ENCODE data around the gene ACOT9. TPM values are rescaled to one million over a fixed set of nuclear protein-coding genes. Genes with fewer than 3 reads are reported as not detected.
"Not testable (repeated sequence)": the region's sequence is repeated elsewhere in the genome, so short reads cannot be mapped to it uniquely, and the experiment has no call there.

Gene ACOT9
- polyA plus RNA-seq, 1 donor = 26.3 TPM

DNA sequence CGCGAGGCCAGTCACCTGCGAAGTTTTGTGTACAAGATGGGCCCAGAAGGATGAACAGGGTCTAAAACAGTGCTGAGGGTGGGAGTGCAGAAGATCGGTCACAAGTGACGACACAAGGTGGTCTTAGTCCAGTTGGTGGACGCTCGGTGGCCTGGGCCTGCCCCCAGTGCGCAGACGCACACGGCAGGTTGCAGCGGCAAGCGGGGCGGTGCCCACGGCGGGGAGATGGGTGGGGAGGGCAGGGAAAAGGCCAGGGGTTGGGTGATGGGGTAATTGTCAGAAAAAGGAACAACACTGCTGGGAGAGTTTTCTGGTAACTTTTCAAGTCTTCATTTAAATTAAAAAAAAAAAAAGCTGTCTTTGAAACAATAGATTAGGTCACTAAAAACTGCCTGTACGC, 76.8 kb downstream of the ACOT9 start:
- H3K4me3 ChIP-seq (ENCODE audit: low read length) = no peak overlapping the region
- no peaks in the 10 kb centered on the region for H3K9me3 ChIP-seq (ENCODE audit: control insufficient read depth, low read depth, low read length)
- no peak for DNase-seq
- WGBS (ENCODE audit: insufficient coverage, low lambda C conversion rate) = no CpG with 5 or more reads among the region's 16 CpGs
- no peaks in the 10 kb centered on the region for H3K27me3 ChIP-seq (ENCODE audit: control insufficient read depth, insufficient read depth, low read length)
- no peak overlapping the region for H3K27ac ChIP-seq (ENCODE audit: low read length)
- H3K36me3 ChIP-seq (ENCODE audit: control insufficient read depth, insufficient read depth, low read length) = no peaks in the 10 kb centered on the region
- H3K4me1 ChIP-seq (ENCODE audit: control insufficient read depth, insufficient read depth, low read length) = no peaks in the 10 kb centered on the region

DNA sequence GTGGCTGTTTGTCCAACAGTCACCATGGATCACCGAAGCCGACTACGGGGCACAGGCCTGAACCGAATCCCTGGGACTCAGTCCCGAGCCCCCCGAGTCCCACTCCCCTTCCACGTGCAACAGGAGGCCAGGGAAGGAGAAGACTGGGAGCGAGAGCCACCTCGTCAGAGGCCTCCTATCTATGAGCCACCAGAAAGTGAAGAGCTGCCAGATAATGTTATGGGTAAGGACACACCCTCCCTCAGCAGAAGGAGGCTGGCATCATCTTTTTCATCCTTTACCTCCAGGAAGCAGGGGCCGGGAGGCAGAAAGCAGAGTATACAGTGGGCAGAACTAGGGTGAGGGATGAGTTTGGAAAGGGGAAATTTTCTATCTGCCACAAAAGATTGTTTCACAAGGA, 78.6 kb downstream of the ACOT9 start:
- H3K36me3 ChIP-seq (ENCODE audit: control insufficient read depth, insufficient read depth, low read length) = no peaks in the 10 kb centered on the region
- H3K27ac ChIP-seq (ENCODE audit: low read length) = no peak overlapping the region
- WGBS (ENCODE audit: insufficient coverage, low lambda C conversion rate) = no CpG with 5 or more reads among the region's 10 CpGs
- no peak for DNase-seq
- H3K9me3 ChIP-seq (ENCODE audit: control insufficient read depth, low read depth, low read length) = no peaks in the 10 kb centered on the region
- no peak overlapping the region for H3K4me3 ChIP-seq (ENCODE audit: low read length)
- no peaks in the 10 kb centered on the region for H3K4me1 ChIP-seq (ENCODE audit: control insufficient read depth, insufficient read depth, low read length)
- H3K27me3 ChIP-seq (ENCODE audit: control insufficient read depth, insufficient read depth, low read length) = no peaks in the 10 kb centered on the region

DNA sequence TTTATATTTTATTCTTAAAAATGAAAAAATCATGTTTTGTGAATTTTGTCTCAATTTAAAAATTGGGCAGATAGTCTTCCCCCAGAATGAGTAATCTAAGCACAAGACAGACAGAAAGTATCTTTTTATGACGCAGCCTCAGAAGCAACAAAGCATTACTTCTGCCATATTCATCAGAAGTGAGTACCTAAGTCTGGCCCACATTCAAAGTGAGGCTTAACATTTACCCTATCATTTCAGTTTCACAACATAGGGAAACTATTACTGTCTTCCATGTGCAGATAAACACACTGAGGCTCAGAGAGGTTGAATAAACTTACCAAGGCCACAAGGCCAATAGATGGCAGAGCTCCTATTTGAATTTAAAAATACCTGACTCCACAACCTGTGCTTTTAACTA, 80.2 kb downstream of the ACOT9 start:
- no peaks in the 10 kb centered on the region for H3K9me3 ChIP-seq (ENCODE audit: control insufficient read depth, low read depth, low read length)
- H3K27ac ChIP-seq (ENCODE audit: low read length) = no peak overlapping the region
- no peaks in the 10 kb centered on the region for H3K36me3 ChIP-seq (ENCODE audit: control insufficient read depth, insufficient read depth, low read length)
- DNase-seq = no peak
- no peaks in the 10 kb centered on the region for H3K4me1 ChIP-seq (ENCODE audit: control insufficient read depth, insufficient read depth, low read length)
- no peak overlapping the region for H3K4me3 ChIP-seq (ENCODE audit: low read length)
- no CpG with 5 or more reads among the region's 1 CpG for WGBS (ENCODE audit: insufficient coverage, low lambda C conversion rate)
- H3K27me3 ChIP-seq (ENCODE audit: control insufficient read depth, insufficient read depth, low read length) = no peaks in the 10 kb centered on the region

- no peak overlapping the region for H3K27ac ChIP-seq (ENCODE audit: low read length)
- no peaks in the 10 kb centered on the region for H3K36me3 ChIP-seq (ENCODE audit: control insufficient read depth, insufficient read depth, low read length)
- H3K27me3 ChIP-seq (ENCODE audit: control insufficient read depth, insufficient read depth, low read length) = no peaks in the 10 kb centered on the region
- 77% methylated on average over 2 of the region's 3 CpGs for WGBS (ENCODE audit: insufficient coverage, low lambda C conversion rate)
- no peak for DNase-seq
- no peaks in the 10 kb centered on the region for H3K9me3 ChIP-seq (ENCODE audit: control insufficient read depth, low read depth, low read length)
- no peaks in the 10 kb centered on the region for H3K4me1 ChIP-seq (ENCODE audit: control insufficient read depth, insufficient read depth, low read length)
- no peak overlapping the region for H3K4me3 ChIP-seq (ENCODE audit: low read length)
Measured at GRCh38 chrX:23662187-23662586, 80.9 kb downstream of the ACOT9 start.

DNA sequence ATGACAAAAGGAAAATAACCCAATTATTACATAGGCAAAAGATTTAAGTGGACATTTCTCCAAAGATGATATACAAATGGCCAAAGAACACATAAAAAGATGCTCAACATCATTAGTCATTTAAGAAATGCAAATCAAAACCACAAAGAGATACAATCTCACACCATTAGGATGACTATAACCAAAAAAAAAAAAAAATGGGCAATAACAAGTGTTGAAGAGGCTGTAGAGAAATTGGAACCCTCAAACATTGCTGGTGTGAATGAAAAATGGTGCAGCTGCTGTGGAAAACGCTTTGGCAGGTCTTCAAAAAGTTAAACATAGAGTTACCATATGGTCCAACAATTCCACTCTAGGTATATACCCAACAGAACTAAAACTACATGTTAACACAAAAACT, 81.4 kb downstream of the ACOT9 start:
- Histone ChIP-seq H3K9me3 (ENCODE audit: control insufficient read depth, low read depth, low read length) (no peaks in the 10 kb centered on the region), H3K4me1 (ENCODE audit: control insufficient read depth, insufficient read depth, low read length) (no peaks in the 10 kb centered on the region), H3K36me3 (ENCODE audit: control insufficient read depth, insufficient read depth, low read length) (no peaks in the 10 kb centered on the region), H3K4me3 (ENCODE audit: low read length) (no peak overlapping the region), H3K27ac (ENCODE audit: low read length) (no peak overlapping the region), H3K27me3 (ENCODE audit: control insufficient read depth, insufficient read depth, low read length) (no peaks in the 10 kb centered on the region)
- no CpG with 5 or more reads among the region's 1 CpG for WGBS (ENCODE audit: insufficient coverage, low lambda C conversion rate)
- DNase-seq = no peak

- no peaks in the 10 kb centered on the region for H3K36me3 ChIP-seq (ENCODE audit: control insufficient read depth, insufficient read depth, low read length)
- H3K27me3 ChIP-seq (ENCODE audit: control insufficient read depth, insufficient read depth, low read length) = no peaks in the 10 kb centered on the region
- no CpG with 5 or more reads among the region's 2 CpGs for whole genome bisulfite sequencing (ENCODE audit: insufficient coverage, low lambda C conversion rate)
- H3K4me3 ChIP-seq (ENCODE audit: low read length) = no peak overlapping the region
- no peaks in the 10 kb centered on the region for H3K9me3 ChIP-seq (ENCODE audit: control insufficient read depth, low read depth, low read length)
- no peak overlapping the region for H3K27ac ChIP-seq (ENCODE audit: low read length)
- no peak for DNase-seq
- no peaks in the 10 kb centered on the region for H3K4me1 ChIP-seq (ENCODE audit: control insufficient read depth, insufficient read depth, low read length)
Measured at GRCh38 chrX:23660766-23661132, 82.3 kb downstream of the ACOT9 start.

DNA sequence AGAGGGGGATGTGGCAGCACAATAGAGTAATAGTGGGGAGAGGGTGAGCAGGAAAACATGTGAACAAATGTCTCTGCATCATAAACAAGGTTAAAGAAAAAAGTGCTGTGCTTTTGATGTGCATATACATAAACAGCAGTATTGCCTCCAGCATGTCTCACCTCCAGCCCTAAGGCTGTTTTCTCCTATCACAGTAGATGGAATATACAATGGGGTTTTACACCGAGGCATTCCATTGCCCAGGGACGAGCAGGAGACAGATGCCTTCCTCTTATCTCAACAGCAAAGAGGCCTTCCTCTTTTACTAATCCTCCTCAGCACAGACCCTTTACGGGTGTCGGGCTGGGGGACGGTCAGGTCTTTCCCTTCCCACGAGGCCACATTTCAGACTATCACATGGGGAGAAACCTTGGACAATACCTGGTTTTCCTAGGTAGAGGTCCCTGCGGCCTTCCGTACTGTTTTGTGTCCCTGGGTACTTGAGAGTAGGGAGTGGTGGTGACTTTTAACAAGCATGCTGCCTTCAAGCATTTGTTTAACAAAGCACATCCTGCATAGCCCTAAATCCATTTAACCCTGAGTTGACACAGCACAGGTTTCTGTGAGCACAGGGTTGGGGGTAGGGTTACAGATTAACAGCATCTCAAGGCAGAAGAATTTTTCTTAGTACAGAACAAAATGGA, 82.9 kb downstream of the ACOT9 start:
- DNase-seq; H3K9me3 ChIP-seq (ENCODE audit: control insufficient read depth, low read depth, low read length); H3K27me3 ChIP-seq (ENCODE audit: control insufficient read depth, insufficient read depth, low read length); H3K4me3 ChIP-seq (ENCODE audit: low read length); H3K4me1 ChIP-seq (ENCODE audit: control insufficient read depth, insufficient read depth, low read length); H3K27ac ChIP-seq (ENCODE audit: low read length); H3K36me3 ChIP-seq (ENCODE audit: control insufficient read depth, insufficient read depth, low read length): not testable (repeated sequence)
- no CpG with 5 or more reads among the region's 8 CpGs for WGBS (ENCODE audit: insufficient coverage, low lambda C conversion rate)

GRCh38 chrX:23659339-23659738, 83.7 kb downstream of the ACOT9 start:
- no peaks in the 10 kb centered on the region for H3K4me1 ChIP-seq (ENCODE audit: control insufficient read depth, insufficient read depth, low read length)
- DNase-seq = no peak
- H3K27me3 ChIP-seq (ENCODE audit: control insufficient read depth, insufficient read depth, low read length) = no peaks in the 10 kb centered on the region
- no CpG with 5 or more reads among the region's 4 CpGs for WGBS (ENCODE audit: insufficient coverage, low lambda C conversion rate)
- no peaks in the 10 kb centered on the region for H3K36me3 ChIP-seq (ENCODE audit: control insufficient read depth, insufficient read depth, low read length)
- no peak overlapping the region for H3K4me3 ChIP-seq (ENCODE audit: low read length)
- H3K9me3 ChIP-seq (ENCODE audit: control insufficient read depth, low read depth, low read length) = no peaks in the 10 kb centered on the region
- no peak overlapping the region for H3K27ac ChIP-seq (ENCODE audit: low read length)

DNA sequence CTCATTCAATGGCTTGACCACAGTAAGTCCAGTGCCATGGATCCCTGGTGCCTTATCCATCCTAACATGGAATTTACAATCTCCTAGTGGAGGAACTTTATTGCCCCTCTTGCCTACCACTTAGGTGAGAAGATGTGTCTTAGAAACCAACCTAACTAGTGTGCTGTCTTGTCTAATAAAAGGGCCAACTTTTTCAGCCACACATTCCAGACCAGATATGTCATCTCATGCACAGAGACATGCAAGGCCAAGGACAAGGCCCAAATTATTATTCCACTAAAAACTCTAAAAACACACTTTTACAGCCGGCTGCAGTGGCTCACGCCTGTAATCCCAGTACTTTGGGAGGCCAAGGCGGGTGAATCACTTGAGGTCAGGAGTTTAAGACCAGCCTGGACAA, 86.4 kb downstream of the ACOT9 start:
- Histone ChIP-seq H3K4me3 (ENCODE audit: low read length) (no peak overlapping the region), H3K27ac (ENCODE audit: low read length) (no peak overlapping the region), H3K27me3 (ENCODE audit: control insufficient read depth, insufficient read depth, low read length) (no peaks in the 10 kb centered on the region), H3K9me3 (ENCODE audit: control insufficient read depth, low read depth, low read length) (no peaks in the 10 kb centered on the region), H3K4me1 (ENCODE audit: control insufficient read depth, insufficient read depth, low read length) (no peaks in the 10 kb centered on the region), H3K36me3 (ENCODE audit: control insufficient read depth, insufficient read depth, low read length) (no peaks in the 10 kb centered on the region)
- WGBS (ENCODE audit: insufficient coverage, low lambda C conversion rate) = no CpG with 5 or more reads among the region's 3 CpGs
- DNase-seq = no peak

- no peak for DNase-seq
- no peak overlapping the region for H3K4me3 ChIP-seq (ENCODE audit: low read length)
- H3K4me1 ChIP-seq (ENCODE audit: control insufficient read depth, insufficient read depth, low read length) = no peaks in the 10 kb centered on the region
- H3K36me3 ChIP-seq (ENCODE audit: control insufficient read depth, insufficient read depth, low read length) = no peaks in the 10 kb centered on the region
- WGBS (ENCODE audit: insufficient coverage, low lambda C conversion rate) = no CpG with 5 or more reads among the region's 5 CpGs
- no peak overlapping the region for H3K27ac ChIP-seq (ENCODE audit: low read length)
- no peaks in the 10 kb centered on the region for H3K27me3 ChIP-seq (ENCODE audit: control insufficient read depth, insufficient read depth, low read length)
- H3K9me3 ChIP-seq (ENCODE audit: control insufficient read depth, low read depth, low read length) = no peaks in the 10 kb centered on the region
Measured at GRCh38 chrX:23656091-23656490, 87.0 kb downstream of the ACOT9 start.

Measured in large intestine (tissue), 3 donors.